GM18868 (cell line): ENCODE measurements around the gene GALC.

ENCODE experiments used
- ATAC-seq: cut with Tn5 transposase; IDR thresholded peaks from one replicate; pipeline ENCODE4 v1.9.1; 2021; ENCODE audit warnings: mild to moderate bottlenecking, moderate library complexity; ENCODE audit not compliant: unreplicated experiment

GALC gene

GRCh38 chr14:88007608-88008007 lies 14.6 kb upstream of the GALC start:
- no peak for ATAC-seq

- peak; percentile 90 for ATAC-seq
Measured at GRCh38 chr14:88005978-88006851, 13.2 kb upstream of the GALC start.

DNA sequence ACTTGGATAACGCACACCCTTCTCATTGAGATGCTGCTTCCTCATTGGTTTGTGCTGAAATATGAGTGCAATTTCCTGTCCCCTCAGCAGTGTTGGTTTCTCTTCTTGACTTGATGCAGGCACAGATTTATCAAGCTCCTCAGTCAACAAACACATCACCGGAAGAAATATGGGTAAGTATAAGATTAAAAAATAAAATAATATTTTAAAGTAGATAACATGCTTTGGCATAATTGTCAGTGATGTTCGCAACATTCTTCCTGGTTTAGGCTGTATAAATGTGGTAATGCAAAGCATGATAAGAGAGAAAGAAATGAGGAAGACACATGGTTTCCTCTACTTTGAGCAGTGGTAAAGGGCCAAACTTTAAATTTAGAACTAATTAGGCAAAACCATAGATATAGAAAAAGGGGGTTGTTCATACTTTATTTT lies 12.1 kb upstream of the GALC start, which contains the start of gene GPR65:
Gene GPR65, plus strand, starts transcription at position 86 of the 432 bp plus-strand sequence. CDS start 5,713 bp downstream, outside the sequence.
- ATAC-seq = peak; percentile 75

DNA sequence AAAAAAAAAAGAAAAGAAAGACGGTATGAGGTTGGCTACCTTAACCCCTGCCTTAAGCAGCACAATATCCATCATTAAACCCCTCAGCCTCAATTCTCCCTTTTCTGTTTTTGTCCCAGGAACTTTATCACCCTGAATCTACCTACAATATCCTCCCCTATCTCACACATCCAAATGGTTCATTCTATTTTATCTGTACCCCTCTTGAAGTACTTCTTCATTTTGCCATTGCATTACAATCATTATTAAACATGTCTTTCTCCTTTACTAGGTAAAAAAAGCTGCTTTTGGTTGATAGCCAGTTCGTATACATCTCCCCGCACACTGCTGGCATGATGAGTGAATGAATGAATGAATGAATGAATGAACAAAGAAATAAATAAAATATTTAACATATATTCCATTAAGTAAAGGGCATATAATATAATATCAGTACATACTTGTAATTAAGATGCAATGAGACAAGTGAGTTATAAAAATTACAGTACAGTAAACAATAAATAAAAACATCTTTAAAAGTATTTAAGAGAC lies 11.6 kb upstream of the GALC start:
- ATAC-seq = no peak

DNA sequence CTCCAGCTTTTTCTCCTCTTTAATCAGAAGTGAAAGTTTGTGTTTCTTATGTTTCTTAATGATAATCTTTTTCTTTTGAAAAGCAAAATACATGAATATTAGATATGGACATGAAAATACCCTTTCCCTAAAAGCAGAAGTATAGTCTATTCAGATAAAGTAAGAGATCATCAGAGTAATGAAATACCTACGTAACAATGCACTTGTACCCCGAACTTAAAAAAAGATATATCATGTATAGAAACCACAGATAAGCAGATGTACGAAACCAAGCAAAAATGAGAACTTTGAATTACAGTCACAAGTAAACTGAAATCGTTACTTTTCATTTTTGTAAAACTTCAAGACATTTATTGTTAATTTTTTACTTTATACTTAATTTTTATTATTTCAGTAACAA lies 10.4 kb upstream of the GALC start:
- no peak for ATAC-seq

- ATAC-seq = peak; percentile 22
Measured at GRCh38 chr14:88002421-88003075, 9.6 kb upstream of the GALC start.

- ATAC-seq = no peak
Measured at GRCh38 chr14:87999277-87999676, 6.3 kb upstream of the GALC start.

GRCh38 chr14:87998482-87998881 lies 5.5 kb upstream of the GALC start:
- ATAC-seq = peak; percentile 22

DNA sequence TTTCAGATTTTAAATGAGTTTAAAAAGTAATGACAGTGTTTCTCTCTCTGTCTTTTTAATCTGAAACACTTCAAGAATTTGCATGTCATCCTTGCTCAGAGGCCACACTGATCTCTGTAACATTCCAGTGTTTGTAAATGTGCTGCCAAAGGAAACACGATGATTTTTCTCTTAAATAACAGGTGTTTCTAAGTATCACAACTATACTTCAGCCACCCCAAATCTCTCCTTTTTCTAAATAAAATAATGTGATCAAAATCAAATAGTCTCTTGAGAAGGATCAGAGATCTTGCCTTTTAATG lies 3.3 kb upstream of the GALC start:
- no peak for ATAC-seq

- peak; percentile 3 for ATAC-seq
Measured at GRCh38 chr14:87995500-87996290, 2.7 kb upstream of the GALC start.

DNA sequence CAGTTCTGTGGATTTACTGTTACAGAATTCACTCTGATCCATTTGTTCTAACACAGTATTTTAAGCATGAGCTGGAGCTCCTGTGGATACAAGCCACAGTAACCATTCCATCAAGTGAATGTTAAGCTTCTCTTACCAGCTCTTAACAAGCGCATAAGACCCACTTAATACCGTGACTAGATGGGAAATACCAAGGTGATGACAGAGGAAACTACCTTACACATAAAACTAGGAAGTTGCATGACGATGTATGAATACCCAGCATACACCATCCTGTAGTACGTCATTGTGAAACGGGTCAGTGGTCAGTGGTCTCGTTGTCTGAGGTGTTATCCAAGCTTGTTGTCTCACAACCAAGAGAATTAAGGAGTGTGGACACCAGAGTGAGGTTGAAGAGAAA lies 2.0 kb upstream of the GALC start:
- peak; percentile 50 for ATAC-seq

DNA sequence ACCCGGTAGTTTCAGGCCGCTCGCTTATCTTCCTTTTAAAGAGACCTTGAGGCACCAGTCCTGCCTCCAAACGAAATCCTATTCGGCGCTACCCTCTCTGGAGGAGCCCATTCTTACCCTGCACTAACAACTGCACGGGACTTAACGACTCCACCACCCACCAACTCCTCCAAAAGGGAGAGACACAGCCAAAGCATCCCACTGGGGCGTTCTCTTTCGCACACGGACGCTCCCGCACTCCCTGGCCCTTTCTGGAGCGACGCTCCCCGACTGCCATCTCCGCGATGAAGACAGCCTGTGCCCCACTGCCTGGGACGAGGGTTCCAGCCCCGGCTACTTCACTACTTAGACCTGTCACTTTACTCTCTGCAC lies 650 bp downstream of the GALC start:
- no peak for ATAC-seq

DNA sequence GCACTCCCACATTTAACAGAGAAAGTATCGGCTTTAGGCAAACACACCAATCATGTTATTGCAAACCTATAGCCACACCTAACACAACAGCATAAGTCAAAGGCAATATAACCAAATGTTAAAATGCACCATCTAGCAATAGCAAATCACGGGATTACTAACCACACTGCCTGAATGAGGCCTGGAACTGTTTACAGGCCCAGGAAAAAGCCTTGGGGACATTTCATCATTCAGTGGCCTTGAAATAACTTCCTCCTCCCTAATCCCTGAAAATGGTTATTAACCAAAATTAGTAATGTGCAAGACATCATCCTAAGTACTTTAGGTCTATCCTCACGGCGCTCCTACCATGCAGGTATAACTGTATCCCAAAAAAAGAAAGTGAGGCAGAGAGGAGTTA lies 2.3 kb downstream of the GALC start:
- no peak for ATAC-seq

DNA sequence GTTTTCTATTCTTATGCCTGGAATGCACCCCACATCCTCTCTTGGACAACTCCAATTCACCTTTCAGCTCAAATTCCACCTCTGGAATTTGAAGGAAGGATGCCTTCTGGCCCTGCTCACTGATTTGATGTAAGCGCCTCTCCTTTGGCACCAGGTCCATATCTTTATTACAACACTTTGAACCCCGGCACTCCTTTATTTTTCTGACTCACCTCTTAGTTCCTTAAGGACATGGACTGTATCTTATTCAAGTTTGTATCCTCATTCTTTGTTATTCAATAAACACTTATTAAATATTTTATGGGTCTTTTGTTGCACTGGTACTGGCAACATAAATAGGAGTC lies 3.1 kb downstream of the GALC start:
- ATAC-seq = no peak

GRCh38 chr14:87989221-87989955 lies 3.6 kb downstream of the GALC start:
- no peak for ATAC-seq

- ATAC-seq = no peak
Measured at GRCh38 chr14:87979689-87980088, 13.3 kb downstream of the GALC start.

GRCh38 chr14:87975636-87976035 lies 17.3 kb downstream of the GALC start:
- no peak for ATAC-seq

GRCh38 chr14:87971010-87971409 lies 22.0 kb downstream of the GALC start:
- ATAC-seq = peak; percentile 97

DNA sequence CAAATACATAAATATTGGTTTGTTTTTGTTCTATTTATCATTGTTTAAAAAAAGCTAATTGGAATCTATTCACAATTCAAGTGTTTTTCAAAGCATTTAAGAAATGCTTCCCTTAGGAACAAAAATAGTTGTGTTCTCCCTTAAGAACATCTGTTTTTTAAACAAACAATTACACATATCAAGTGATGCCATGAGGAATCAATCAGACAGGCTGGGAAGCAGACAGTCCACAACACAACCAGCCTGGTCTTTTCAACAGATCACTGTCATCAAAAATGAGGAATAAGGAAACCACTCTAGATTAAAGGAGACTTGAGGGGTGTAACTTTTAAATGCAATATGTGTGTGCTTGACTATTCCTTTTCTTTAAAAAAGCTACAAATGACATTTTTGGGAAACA lies 25.5 kb downstream of the GALC start:
- no peak for ATAC-seq

DNA sequence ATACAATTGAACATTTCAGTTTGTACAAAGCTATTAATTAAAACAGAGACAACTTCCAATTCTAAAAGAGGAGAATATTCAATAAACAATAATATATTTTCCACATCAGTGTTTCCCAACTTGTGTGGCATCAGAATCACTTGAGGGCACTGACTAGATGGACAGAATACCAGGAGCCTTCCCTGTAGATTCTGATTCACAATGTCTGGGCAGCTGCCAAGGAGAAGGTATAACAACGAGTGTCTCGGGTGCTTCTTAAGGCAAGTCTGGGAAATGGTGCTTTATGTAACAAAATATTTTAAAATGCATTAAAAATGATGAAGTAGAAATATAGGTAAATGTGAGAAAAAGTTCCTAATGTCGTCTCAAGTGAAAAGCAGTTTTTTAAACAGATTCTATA lies 26.2 kb downstream of the GALC start:
- ATAC-seq = no peak

GRCh38 chr14:87961246-87961645 lies 31.7 kb downstream of the GALC start:
- ATAC-seq = no peak
